ENCODE data around the gene ZNG1F. TPM values are rescaled to one million over a fixed set of nuclear protein-coding genes. Genes with fewer than 3 reads are reported as not detected.

ZNG1F gene
- total and polyA plus RNA-seq, 2 of the 4 experiments (the other 2 are of a cell fraction): 3.4 to 6.5 TPM

Small RNA genes lying within 50 kb of the gene (microRNA-seq; reads per million reads assigned to microRNA genes)
- gene MIR4477A (ENCODE audit: insufficient read depth in 1 of 2, insufficient read length in 1 of 2, unreplicated experiment in 1 of 2) (0 reads per million in 2 experiments), gene RNA5SP530 (ENCODE audit: insufficient read depth, insufficient read length) (not detected)

Small RNA genes lying within 50 kb of the gene (small RNA-seq; reads per million reads assigned to genes)
- gene MIR4477A: 0 reads per million in 5 experiments
- gene RNA5SP530: 0 to 0.07 (median 0) reads per million in 5 experiments

Other genes starting within 250 kb of the ZNG1F start
- not detected in 2 replicates for gene FOXD4L6, start 60.6 kb downstream of the ZNG1F start, total RNA-seq (2012; rRNA removed)
- not detected in 2 replicates for gene FOXD4L6, start 60.6 kb downstream of the ZNG1F start, polyA plus RNA-seq (2012; rRNA removed)

All from IMR-90 (cell line).